ENCODE results near the gene MB21D2.

Gene MB21D2

GRCh38 chr3:192842138-192842537 lies 75.5 kb downstream of the MB21D2 start:
- Histone ChIP-seq H3K36me3 (ENCODE audit: insufficient read depth, low read length) (no peaks in the 10 kb centered on the region), H3K4me3 (ENCODE audit: low read depth in 1 of 2, low read length in 2 of 2) (no peak overlapping the region), H3K27ac (ENCODE audit: low read depth, low read length) (no peak overlapping the region), H3K27me3 (ENCODE audit: control insufficient read depth in 1 of 2, insufficient read depth in 2 of 2, low read length in 2 of 2) (no peaks in the 10 kb centered on the region), H3K9ac (ENCODE audit: low read length) (no peak overlapping the region), H3K9me3 (ENCODE audit: low read length) (no peaks in the 10 kb centered on the region), H3K4me1 (ENCODE audit: insufficient read depth, low read length) (no peaks in the 10 kb centered on the region)

- H3K27me3 ChIP-seq (ENCODE audit: control insufficient read depth in 1 of 2, insufficient read depth in 2 of 2, low read length in 2 of 2), result no peaks in the 10 kb centered on the region
- no peak overlapping the region for H3K27ac ChIP-seq (ENCODE audit: low read depth, low read length)
- H3K36me3 ChIP-seq (ENCODE audit: insufficient read depth, low read length), result no peaks in the 10 kb centered on the region
- no peak overlapping the region for H3K9ac ChIP-seq (ENCODE audit: low read length)
- no peak overlapping the region for H3K4me3 ChIP-seq (ENCODE audit: low read depth in 1 of 2, low read length in 2 of 2)
- peaks cover 2% of the 10 kb centered on the region for H3K4me1 ChIP-seq (ENCODE audit: insufficient read depth, low read length)
- H3K9me3 ChIP-seq (ENCODE audit: low read length), result no peaks in the 10 kb centered on the region
These were observed 76.2 kb downstream of the MB21D2 start for GRCh38 chr3:192841428-192841827.

GRCh38 chr3:192840143-192840836 lies 77.4 kb downstream of the MB21D2 start:
- Histone ChIP-seq H3K27me3 (ENCODE audit: control insufficient read depth in 1 of 2, insufficient read depth in 2 of 2, low read length in 2 of 2) (no peaks in the 10 kb centered on the region), H3K9me3 (ENCODE audit: low read length) (no peaks in the 10 kb centered on the region), H3K36me3 (ENCODE audit: insufficient read depth, low read length) (no peaks in the 10 kb centered on the region), H3K4me3 (ENCODE audit: low read depth in 1 of 2, low read length in 2 of 2) (no peak overlapping the region), H3K27ac (ENCODE audit: low read depth, low read length) (no peak overlapping the region), H3K4me1 (ENCODE audit: insufficient read depth, low read length) (peaks cover 12% of the 10 kb centered on the region), H3K9ac (ENCODE audit: low read length) (no peak overlapping the region)

GRCh38 chr3:192835818-192836815 lies 81.5 kb downstream of the MB21D2 start:
- Histone ChIP-seq H3K27me3 (ENCODE audit: control insufficient read depth in 1 of 2, insufficient read depth in 2 of 2, low read length in 2 of 2) (no peaks in the 10 kb centered on the region), H3K27ac (ENCODE audit: low read depth, low read length) (no peak overlapping the region), H3K4me1 (ENCODE audit: insufficient read depth, low read length) (peaks cover 36% of the 10 kb centered on the region), H3K9ac (ENCODE audit: low read length) (no peak overlapping the region), H3K36me3 (ENCODE audit: insufficient read depth, low read length) (no peaks in the 10 kb centered on the region), H3K4me3 (ENCODE audit: low read depth in 1 of 2, low read length in 2 of 2) (no peak overlapping the region), H3K9me3 (ENCODE audit: low read length) (no peaks in the 10 kb centered on the region)

DNA sequence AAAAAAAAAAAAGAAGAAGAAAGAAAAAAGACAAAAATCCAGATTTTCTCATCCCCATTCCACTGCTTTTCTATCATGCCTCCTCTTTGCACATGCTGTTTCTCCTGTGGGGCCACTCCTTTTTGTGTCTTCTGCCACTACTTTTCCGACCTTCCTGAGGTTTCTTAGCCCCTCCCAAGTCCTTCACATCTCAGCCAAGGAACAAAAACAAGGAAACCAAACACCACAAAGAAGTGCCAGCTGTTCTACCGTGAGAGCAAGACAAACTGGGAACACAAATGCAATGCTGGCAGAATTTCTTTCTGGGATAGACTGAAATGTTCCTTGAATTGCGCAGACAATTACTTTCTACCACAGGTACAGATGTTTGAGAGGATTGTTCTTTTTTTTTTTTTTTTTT lies 83.2 kb downstream of the MB21D2 start:
- no peak overlapping the region for H3K27ac ChIP-seq (ENCODE audit: low read depth, low read length)
- no peaks in the 10 kb centered on the region for H3K36me3 ChIP-seq (ENCODE audit: insufficient read depth, low read length)
- H3K9ac ChIP-seq (ENCODE audit: low read length), result no peak overlapping the region
- peaks cover 38% of the 10 kb centered on the region for H3K4me1 ChIP-seq (ENCODE audit: insufficient read depth, low read length)
- H3K27me3 ChIP-seq (ENCODE audit: control insufficient read depth in 1 of 2, insufficient read depth in 2 of 2, low read length in 2 of 2), result no peaks in the 10 kb centered on the region
- no peaks in the 10 kb centered on the region for H3K9me3 ChIP-seq (ENCODE audit: low read length)
- no peak overlapping the region for H3K4me3 ChIP-seq (ENCODE audit: low read depth in 1 of 2, low read length in 2 of 2)

GRCh38 chr3:192833177-192833890 lies 84.3 kb downstream of the MB21D2 start:
- Histone ChIP-seq H3K4me3 (ENCODE audit: low read depth in 1 of 2, low read length in 2 of 2) (no peak overlapping the region), H3K9ac (ENCODE audit: low read length) (no peak overlapping the region), H3K27me3 (ENCODE audit: control insufficient read depth in 1 of 2, insufficient read depth in 2 of 2, low read length in 2 of 2) (no peaks in the 10 kb centered on the region), H3K4me1 (ENCODE audit: insufficient read depth, low read length) (peaks cover 38% of the 10 kb centered on the region), H3K9me3 (ENCODE audit: low read length) (no peaks in the 10 kb centered on the region), H3K27ac (ENCODE audit: low read depth, low read length) (no peak overlapping the region), H3K36me3 (ENCODE audit: insufficient read depth, low read length) (no peaks in the 10 kb centered on the region)

DNA sequence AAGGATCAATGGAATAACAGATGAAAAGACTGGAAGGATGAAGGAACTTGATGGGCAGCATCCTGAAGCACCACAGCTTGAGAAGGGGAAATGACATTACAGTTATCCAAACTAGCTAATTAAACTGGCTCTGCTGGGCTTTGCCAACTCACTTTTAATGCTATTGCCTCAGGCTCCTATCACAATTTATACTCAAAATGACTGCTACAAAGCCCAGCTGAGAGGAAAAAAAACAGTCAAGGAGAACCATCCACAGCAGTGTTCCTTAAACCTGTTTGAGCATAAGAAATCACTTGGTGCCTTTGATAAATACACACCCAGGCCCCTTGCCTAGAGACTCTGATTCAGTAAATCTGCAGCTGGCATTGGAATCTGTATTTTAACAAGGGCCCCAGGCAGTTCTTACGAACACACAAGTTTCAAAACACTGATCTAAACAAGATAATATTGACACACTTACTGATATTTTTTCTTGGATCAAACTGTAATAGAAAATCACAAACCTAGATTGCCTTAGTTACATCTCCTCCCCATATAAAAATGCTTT lies 85.8 kb downstream of the MB21D2 start:
- no peaks in the 10 kb centered on the region for H3K27me3 ChIP-seq (ENCODE audit: control insufficient read depth in 1 of 2, insufficient read depth in 2 of 2, low read length in 2 of 2)
- H3K9ac ChIP-seq (ENCODE audit: low read length), result no peak overlapping the region
- no peaks in the 10 kb centered on the region for H3K36me3 ChIP-seq (ENCODE audit: insufficient read depth, low read length)
- H3K4me1 ChIP-seq (ENCODE audit: insufficient read depth, low read length), result peaks cover 38% of the 10 kb centered on the region
- no peak overlapping the region for H3K27ac ChIP-seq (ENCODE audit: low read depth, low read length)
- H3K4me3 ChIP-seq (ENCODE audit: low read depth in 1 of 2, low read length in 2 of 2), result no peak overlapping the region
- no peaks in the 10 kb centered on the region for H3K9me3 ChIP-seq (ENCODE audit: low read length)

- no peaks in the 10 kb centered on the region for H3K27me3 ChIP-seq (ENCODE audit: control insufficient read depth in 1 of 2, insufficient read depth in 2 of 2, low read length in 2 of 2)
- H3K27ac ChIP-seq (ENCODE audit: low read depth, low read length), result no peak overlapping the region
- H3K9me3 ChIP-seq (ENCODE audit: low read length), result no peaks in the 10 kb centered on the region
- no peaks in the 10 kb centered on the region for H3K36me3 ChIP-seq (ENCODE audit: insufficient read depth, low read length)
- no peak overlapping the region for H3K4me3 ChIP-seq (ENCODE audit: low read depth in 1 of 2, low read length in 2 of 2)
- peaks cover 35% of the 10 kb centered on the region for H3K4me1 ChIP-seq (ENCODE audit: insufficient read depth, low read length)
- no peak overlapping the region for H3K9ac ChIP-seq (ENCODE audit: low read length)
These were observed 86.5 kb downstream of the MB21D2 start for GRCh38 chr3:192831111-192831644.

GRCh38 chr3:192830291-192831110 lies 87.2 kb downstream of the MB21D2 start:
- H3K9me3 ChIP-seq (ENCODE audit: low read length), result no peaks in the 10 kb centered on the region
- no peak overlapping the region for H3K4me3 ChIP-seq (ENCODE audit: low read depth in 1 of 2, low read length in 2 of 2)
- no peak overlapping the region for H3K27ac ChIP-seq (ENCODE audit: low read depth, low read length)
- no peaks in the 10 kb centered on the region for H3K27me3 ChIP-seq (ENCODE audit: control insufficient read depth in 1 of 2, insufficient read depth in 2 of 2, low read length in 2 of 2)
- peaks cover 35% of the 10 kb centered on the region for H3K4me1 ChIP-seq (ENCODE audit: insufficient read depth, low read length)
- H3K9ac ChIP-seq (ENCODE audit: low read length), result no peak overlapping the region
- no peaks in the 10 kb centered on the region for H3K36me3 ChIP-seq (ENCODE audit: insufficient read depth, low read length)

DNA sequence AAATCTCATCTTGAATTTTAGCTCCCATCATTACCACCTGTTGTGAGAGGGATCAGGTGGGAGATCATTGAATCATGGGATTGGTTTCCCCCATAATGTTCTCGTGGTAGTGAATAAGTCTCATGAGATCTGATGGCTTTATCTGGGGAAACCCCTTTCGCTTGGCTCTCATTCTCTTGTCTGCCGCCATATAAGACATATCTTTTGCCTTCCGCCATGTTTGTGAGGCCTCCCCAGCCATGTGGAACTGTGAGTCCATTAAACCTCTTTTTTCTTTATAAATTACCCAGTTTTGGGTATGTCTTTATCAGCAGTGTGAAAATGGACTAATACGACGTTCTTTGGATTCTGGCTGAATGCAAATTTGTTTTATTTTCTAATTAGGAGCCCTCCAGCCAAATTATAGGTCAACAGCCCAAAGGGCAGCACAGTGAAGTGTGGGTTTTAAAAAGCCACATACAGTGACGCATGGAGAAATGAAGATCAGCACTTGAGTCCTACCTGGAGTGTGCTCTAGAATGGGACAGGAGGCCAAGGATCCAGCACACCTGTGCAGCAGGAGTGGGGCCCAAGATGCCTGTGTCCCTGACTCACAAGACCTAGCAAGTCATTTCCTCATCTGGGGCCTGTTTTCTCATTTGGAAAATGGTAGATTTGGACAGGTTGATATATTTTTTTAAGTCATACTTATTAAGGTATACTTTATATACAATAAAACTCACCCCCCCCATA lies 89.6 kb downstream of the MB21D2 start:
- Histone ChIP-seq H3K36me3 (ENCODE audit: insufficient read depth, low read length) (no peaks in the 10 kb centered on the region), H3K9me3 (ENCODE audit: low read length) (no peaks in the 10 kb centered on the region), H3K9ac (ENCODE audit: low read length) (no peak overlapping the region), H3K4me3 (ENCODE audit: low read depth in 1 of 2, low read length in 2 of 2) (no peak overlapping the region), H3K4me1 (ENCODE audit: insufficient read depth, low read length) (peaks cover 26% of the 10 kb centered on the region), H3K27me3 (ENCODE audit: control insufficient read depth in 1 of 2, insufficient read depth in 2 of 2, low read length in 2 of 2) (no peaks in the 10 kb centered on the region), H3K27ac (ENCODE audit: low read depth, low read length) (no peak overlapping the region)

Measured in muscle layer of colon (tissue), 2 donors.